MCF 10A (cell line): ENCODE results near the gene CYSTM1. TPM values are rescaled to one million over a fixed set of nuclear protein-coding genes. Genes with fewer than 3 reads are reported as not detected.

Source experiments
- BruUV-seq: library from RNA; stranded (reverse); fragments of 400-500 nt; replicated peaks from 2 replicates; lab custom pipeline; 2021; lab: Mats Ljungman, UMichigan
- CTCF ChIA-PET: fragments of 300-600 bp; sonication (Branson Sonifier 250); formaldehyde crosslinking; extraction: SDS; loops from one replicate; lab custom pipeline; 2021; ENCODE audit warnings: antibody characterized with exemption, inconsistent platforms; lab: Yijun Ruan, JAX
- POLR2A ChIA-PET: fragments of 300-600, 350-650 bp; sonication (Branson Sonifier 250); formaldehyde crosslinking; extraction: SDS; loops from one replicate; lab custom pipeline; 2020; ENCODE audit warnings: antibody characterized with exemption, inconsistent platforms; lab: Yijun Ruan, JAX
- DNase-seq: peaks from one replicate; pipeline ENCODE4 v3.0.0-alpha.2; 2018; ENCODE audit not compliant: unreplicated experiment
- H3K27ac Mint-ChIP-seq: one replicate; pipeline ENCODE4 v1.8.0; 2022; ENCODE audit warnings: mild to moderate bottlenecking, low read depth, mixed read lengths; ENCODE audit not compliant: unreplicated experiment
- H3K27me3 Mint-ChIP-seq: one replicate; pipeline ENCODE4 v1.8.0; 2022; ENCODE audit warnings: mixed read lengths; ENCODE audit not compliant: insufficient read depth, unreplicated experiment
- H3K36me3 Mint-ChIP-seq: one replicate; pipeline ENCODE4 v1.8.0; 2022; ENCODE audit warnings: mild to moderate bottlenecking, moderate library complexity, mixed read lengths; ENCODE audit not compliant: insufficient read depth, unreplicated experiment
- H3K4me1 Mint-ChIP-seq: one replicate; pipeline ENCODE4 v1.8.0; 2022; ENCODE audit warnings: mixed read lengths; ENCODE audit not compliant: insufficient read depth, unreplicated experiment
- H3K4me3 Mint-ChIP-seq: one replicate; pipeline ENCODE4 v1.8.0; 2022; ENCODE audit warnings: mild to moderate bottlenecking, moderate library complexity, mixed read lengths; ENCODE audit not compliant: unreplicated experiment
- H3K9me3 Mint-ChIP-seq: one replicate; pipeline ENCODE4 v1.8.0; 2022; ENCODE audit warnings: mixed read lengths; ENCODE audit not compliant: unreplicated experiment
- CTCF ChIP-seq: fragments of 200-600 bp; IDR thresholded peaks from one replicate; pipeline ENCODE4 v1.8.0; 2022; ENCODE audit warnings: antibody characterized with exemption, mild to moderate bottlenecking; ENCODE audit not compliant: unreplicated experiment
- intact Hi-C: fragments of 100-400 bp; cut with micrococcal nuclease; formaldehyde crosslinking; loops from 2 replicates; pipeline ENCODE4 v1.14.1; 2022
- total RNA-seq: library from RNA; stranded (reverse); gene quantifications from 2 replicates; pipeline ENCODE4 v1.2.3, GENCODE V29; 2022

Gene CYSTM1
- total RNA-seq, 1 experiment from 2014 or later = 59.4 TPM

- peaks cover 10% of the 10 kb centered on the region for H3K36me3 Mint-ChIP-seq
- peaks cover 11% of the 10 kb centered on the region for H3K4me1 Mint-ChIP-seq
- no TSS peak for BruUV-seq
- TF ChIP-seq CTCF = no peak
- H3K4me3 Mint-ChIP-seq = no peak overlapping the region
- DNase-seq = no peak
- no peaks in the 10 kb centered on the region for H3K9me3 Mint-ChIP-seq
- H3K27ac Mint-ChIP-seq = no peak overlapping the region
- no peaks in the 10 kb centered on the region for H3K27me3 Mint-ChIP-seq
- intact Hi-C loops = no loop called here
- ChIA-PET CTCF (interaction anchor here (0.8 to 42.5 kb wide), 3 partner anchors 13 to 78 kb away, joined by 3 to 1450 read pairs (median 4); partner anchors contain the start of gene HBEGF), POLR2A (interaction anchor here (0.7 to 1.6 kb wide), 4 partner anchors 13 to 81 kb away, joined by 3 to 6 read pairs (median 3); no protein-coding TSS in a partner anchor)
Measured at GRCh38 chr5:140267559-140268018, 92.6 kb downstream of the CYSTM1 start.

- Mint-ChIP-seq H3K36me3 (no peaks in the 10 kb centered on the region), H3K9me3 (no peaks in the 10 kb centered on the region), H3K4me3 (no peak overlapping the region), H3K27ac (no peak overlapping the region), H3K4me1 (peaks cover 11% of the 10 kb centered on the region), H3K27me3 (no peaks in the 10 kb centered on the region)
- no TSS peak for BruUV-seq
- intact Hi-C loops = no loop called here
- no peak for DNase-seq
- ChIA-PET CTCF (interaction anchor here (2.3 to 42.5 kb wide), 2 partner anchors 9 to 75 kb away, joined by 10 to 1450 read pairs; partner anchors contain the start of gene HBEGF), POLR2A (no interaction called here)
- no peak for TF ChIP-seq CTCF
Measured at GRCh38 chr5:140270008-140270407, 95.0 kb downstream of the CYSTM1 start.

GRCh38 chr5:140273401-140273877, 98.5 kb downstream of the CYSTM1 start:
- no peak for TF ChIP-seq CTCF
- DNase-seq = peak; percentile 55
- Mint-ChIP-seq H3K27me3 (no peaks in the 10 kb centered on the region), H3K4me1 (no peaks in the 10 kb centered on the region), H3K27ac (no peak overlapping the region), H3K9me3 (peaks cover 8% of the 10 kb centered on the region), H3K4me3 (no peak overlapping the region), H3K36me3 (peaks cover 24% of the 10 kb centered on the region)
- intact Hi-C loops = no loop called here
- CTCF ChIA-PET = interaction anchor here (0.7 to 4.0 kb wide), 6 partner anchors 12 to 78 kb away, joined by 3 to 20 read pairs (median 6); partner anchors contain the start of gene HBEGF
- POLR2A ChIA-PET = interaction anchor here (0.6 to 3.5 kb wide), 5 partner anchors 8 to 74 kb away, joined by 4 to 23 read pairs (median 5); no protein-coding TSS in a partner anchor
- no TSS peak for BruUV-seq

- ChIA-PET CTCF (interaction anchor here (0.6 to 4.0 kb wide), 8 partner anchors 11 to 557 kb away, joined by 3 to 20 read pairs (median 4); no protein-coding TSS in a partner anchor), POLR2A (interaction anchor here (0.6 to 1.0 kb wide), 4 partner anchors 11 to 18 kb away, joined by 3 to 4 read pairs (median 3); no protein-coding TSS in a partner anchor)
- BruUV-seq = no TSS peak
- Mint-ChIP-seq H3K27ac (no peak overlapping the region), H3K27me3 (no peaks in the 10 kb centered on the region), H3K9me3 (peaks cover 8% of the 10 kb centered on the region), H3K4me3 (no peak overlapping the region), H3K36me3 (peaks cover 34% of the 10 kb centered on the region), H3K4me1 (no peaks in the 10 kb centered on the region)
- intact Hi-C loops = no loop called here
- DNase-seq = no peak
- no peak for TF ChIP-seq CTCF
Measured at GRCh38 chr5:140275837-140276236, 100.8 kb downstream of the CYSTM1 start.
